Left forelimb (tissue), 1 donor: ENCODE results near the gene HBEGF.
A peak's percentile ranks its signal among the peaks of the same experiment; 100 is the strongest.

ENCODE experiments used
- DNase-seq: peaks from one replicate; pipeline ENCODE4 v3.0.0-alpha.2; 2018; ENCODE audit warnings: low spot score

HBEGF gene, protein sequence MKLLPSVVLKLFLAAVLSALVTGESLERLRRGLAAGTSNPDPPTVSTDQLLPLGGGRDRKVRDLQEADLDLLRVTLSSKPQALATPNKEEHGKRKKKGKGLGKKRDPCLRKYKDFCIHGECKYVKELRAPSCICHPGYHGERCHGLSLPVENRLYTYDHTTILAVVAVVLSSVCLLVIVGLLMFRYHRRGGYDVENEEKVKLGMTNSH

DNA sequence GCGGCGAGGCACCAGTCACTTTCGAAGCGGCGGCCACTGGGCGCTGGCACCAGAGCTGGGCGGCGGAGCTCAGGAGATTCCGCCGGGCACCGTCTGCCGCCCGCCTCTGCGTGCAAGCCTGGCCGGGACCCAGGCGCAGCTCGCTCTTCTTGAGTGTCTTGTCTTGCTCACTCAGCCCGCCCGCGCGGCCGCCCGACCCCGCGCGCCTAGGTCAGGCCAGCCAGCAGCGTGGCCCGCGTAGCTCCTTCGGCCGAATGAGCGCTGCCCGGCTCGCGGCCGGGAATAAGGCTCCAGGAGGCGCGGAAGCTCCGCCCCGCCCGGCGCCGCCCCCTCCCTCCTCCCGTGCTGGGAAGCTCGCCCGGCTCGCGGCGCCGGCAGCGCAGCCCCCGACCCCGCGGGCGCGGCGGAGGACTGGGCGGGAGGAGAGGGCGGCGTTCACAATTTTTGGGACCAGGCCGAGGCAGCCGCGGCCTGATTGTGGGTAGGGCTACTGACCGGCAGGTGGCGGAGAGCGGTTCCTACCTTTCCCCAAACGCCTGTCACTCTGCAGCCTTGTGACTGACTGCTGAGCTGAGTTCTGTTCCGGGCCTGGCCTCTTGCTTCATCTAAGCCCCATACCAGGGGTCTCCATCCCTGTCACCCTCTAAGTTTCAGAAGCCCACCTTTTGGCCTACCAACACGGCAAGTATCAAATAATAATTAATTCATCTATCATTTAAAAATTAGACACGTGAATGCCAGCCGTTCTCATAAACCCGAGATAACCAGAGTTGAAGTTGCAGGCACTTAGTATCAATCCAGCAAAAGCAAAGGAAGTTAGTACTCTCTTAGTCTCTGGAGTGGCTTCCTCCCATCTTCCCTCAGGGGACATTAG, at the start of gene HBEGF:
Gene HBEGF (minus strand): TSS at position 256 of the 874 bp plus-strand sequence. CDS start 275 bp downstream, outside the sequence.
- DNase-seq: peak; percentile 86

DNA sequence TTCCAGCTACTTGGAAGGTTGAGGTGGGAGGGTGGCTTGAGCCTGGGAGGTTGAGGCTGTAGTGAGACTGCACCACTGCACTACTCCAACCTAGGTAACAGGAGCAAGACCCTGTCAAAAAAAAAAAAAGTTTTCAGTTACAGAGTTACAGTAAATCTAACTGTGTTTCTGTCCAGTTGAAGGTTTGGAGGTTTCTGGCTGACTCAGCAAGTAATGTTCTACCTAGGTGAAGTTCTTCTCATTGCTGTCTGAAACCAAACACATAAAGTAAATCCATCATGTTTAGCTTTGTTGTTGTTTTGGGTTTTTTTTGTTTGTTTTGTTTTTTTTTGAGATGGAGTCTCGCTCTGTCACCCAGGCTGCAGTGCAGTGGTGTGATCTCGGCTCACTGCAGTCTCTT, 47.3 kb upstream of the HBEGF start:
- DNase-seq: no peak

DNA sequence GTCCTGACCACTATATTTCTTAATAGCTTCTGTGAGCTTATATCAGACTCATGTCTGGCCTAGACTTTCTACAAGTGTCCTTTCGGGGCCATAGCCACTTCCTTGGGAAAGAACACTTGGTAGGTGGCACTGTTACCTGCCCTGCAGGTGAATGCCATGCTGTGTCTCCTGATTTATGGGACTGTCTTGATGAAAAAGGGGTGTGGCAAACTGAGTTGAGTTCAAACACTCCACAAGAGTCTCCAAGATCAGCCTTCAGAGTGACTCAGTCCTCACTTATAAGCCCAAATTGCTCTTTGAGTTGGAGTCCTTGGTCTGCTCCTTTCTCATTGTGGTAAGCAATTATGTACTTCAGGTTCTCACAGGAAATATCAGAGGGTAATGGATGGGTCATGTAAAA, 45.3 kb upstream of the HBEGF start:
- DNase-seq: no peak

DNA sequence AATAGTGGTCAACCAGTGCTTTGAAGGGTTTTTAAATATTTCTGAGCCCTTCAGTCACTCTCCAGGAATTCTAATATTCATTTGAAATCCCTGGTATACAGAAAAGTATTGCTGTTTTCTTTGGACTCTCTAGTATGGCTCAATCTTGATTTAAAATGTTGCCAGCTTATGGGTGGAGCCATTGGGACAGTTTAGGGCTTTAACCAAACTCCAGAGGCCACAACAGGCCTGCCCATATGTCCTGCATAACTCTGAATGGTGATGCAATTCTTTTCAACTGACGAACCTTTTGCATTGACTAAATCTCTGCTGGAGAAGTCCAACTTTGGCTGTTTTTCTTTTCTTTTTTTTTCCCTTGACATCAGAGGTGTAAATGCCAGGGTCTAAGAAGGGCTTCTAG, 44.9 kb upstream of the HBEGF start:
- no peak for DNase-seq

DNA sequence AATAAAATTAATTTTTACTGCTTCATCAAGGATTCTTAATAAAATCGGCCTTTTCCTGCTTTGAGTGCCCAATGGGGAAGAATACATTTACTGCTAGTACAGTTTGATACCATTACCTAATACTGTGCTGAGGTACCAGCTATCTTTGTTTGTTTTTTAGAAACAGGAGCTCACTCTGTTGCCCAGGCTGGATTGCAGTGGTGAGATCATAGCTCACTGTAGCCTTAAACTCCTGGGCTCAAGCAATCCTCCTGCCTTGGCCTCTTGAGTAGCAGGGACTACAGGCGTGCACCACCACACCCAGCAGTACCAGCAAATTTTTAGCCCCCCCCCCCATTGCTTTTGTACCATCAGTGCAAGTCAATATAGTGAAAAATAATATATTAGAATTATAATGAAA, 41.6 kb upstream of the HBEGF start:
- DNase-seq: no peak

DNA sequence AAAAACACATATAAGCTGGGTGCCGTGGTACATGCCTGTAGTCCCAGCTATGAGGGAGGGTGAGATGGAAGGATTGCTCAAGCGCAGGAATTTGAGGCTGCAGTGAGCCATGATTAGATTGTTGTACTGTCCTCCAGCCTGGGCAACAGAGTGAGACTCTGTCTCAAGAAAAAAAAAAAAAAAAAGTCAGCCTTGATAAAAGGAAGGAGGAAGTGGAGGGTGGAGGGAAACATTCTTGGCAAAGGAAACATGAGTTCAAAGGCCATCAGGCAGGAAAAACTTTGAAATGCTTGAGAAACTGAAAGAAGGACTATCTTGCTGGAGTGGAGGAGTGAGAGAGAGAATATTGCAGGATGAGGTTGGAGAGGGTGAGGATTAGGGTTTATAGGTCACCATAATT, 36.9 kb upstream of the HBEGF start:
- DNase-seq: no peak

DNA sequence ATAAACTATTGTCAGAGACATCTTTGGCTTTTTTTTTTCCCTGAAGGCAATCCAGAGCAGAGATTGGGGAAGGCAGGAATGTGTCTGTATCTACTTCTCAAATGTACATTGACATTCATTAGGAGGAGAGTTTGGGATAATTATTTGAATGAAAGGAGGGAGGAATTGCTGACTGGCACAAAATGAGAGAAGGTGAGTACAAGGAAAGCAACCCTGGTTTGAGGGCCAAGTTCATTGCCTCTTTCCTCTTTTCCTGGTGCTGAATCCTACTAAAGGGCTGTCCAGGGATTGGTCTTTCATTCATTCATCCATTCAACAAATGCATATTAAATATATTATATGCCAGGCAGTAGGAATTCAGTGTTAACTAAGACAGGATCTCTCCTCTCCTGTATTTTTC, 36.5 kb upstream of the HBEGF start:
- no peak for DNase-seq

DNA sequence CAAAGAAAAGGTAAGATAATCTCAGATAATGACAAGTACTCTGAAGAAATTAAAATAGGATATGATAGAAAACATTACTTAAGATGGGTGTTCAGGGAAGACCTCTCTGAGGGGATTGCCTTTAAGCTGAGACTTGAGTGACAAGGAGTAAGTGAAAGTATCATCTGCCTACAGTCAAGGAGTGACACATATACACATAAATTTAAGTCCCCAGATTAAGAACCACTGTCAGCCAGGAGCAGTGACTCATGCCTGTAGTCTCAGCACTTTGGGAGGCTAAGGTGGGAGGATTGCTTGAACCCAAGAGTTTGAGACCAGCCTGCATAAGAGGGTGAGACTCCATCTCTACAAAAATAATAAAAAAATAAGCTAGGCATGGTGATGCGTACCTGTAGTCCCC, 35.6 kb upstream of the HBEGF start:
- no peak for DNase-seq

DNA sequence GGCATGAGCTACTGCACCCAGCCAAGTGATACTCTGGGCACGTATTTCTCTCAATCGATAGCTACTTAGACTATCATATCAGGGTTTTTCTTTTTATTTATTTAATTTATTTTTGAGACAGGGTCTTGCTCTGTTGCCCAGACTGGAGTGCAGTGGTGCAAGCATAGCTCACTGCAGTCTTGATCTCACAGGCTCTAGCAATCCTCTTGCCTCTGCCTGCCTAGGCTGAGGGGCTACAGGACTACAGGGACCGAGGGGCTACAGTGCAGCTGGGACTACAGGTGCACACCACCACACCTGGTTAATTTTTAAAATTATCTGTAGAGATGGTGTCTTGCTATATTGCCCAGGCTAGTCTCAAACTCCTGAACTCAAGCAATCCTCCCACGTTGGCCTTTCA, 34.9 kb upstream of the HBEGF start:
- no peak for DNase-seq

DNA sequence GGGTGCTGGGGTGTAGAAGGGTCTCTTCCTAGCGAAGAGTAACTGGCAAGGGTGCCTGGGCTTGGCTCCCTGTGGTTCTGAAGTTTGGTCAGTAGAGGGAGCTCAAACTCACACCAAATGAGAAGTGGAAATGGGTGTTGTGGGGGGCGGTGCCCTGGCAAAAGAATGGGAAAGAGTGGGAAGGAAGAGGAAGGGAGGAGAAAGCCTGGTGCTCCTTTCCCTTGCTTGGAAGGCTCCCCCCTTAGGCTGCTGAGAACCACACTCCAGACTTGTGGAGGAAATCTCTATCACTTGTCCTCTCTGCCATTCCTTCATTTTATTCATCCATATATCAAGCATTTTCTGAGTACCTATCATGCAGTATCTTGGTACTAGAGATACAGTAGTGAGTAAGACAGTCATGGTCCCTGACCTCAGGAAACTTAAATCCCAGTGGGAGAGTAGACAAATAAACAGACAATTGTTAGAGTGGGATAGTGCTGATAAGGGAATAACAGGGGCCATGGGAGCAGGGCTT, 26.6 kb upstream of the HBEGF start:
- DNase-seq: peak; percentile 78

DNA sequence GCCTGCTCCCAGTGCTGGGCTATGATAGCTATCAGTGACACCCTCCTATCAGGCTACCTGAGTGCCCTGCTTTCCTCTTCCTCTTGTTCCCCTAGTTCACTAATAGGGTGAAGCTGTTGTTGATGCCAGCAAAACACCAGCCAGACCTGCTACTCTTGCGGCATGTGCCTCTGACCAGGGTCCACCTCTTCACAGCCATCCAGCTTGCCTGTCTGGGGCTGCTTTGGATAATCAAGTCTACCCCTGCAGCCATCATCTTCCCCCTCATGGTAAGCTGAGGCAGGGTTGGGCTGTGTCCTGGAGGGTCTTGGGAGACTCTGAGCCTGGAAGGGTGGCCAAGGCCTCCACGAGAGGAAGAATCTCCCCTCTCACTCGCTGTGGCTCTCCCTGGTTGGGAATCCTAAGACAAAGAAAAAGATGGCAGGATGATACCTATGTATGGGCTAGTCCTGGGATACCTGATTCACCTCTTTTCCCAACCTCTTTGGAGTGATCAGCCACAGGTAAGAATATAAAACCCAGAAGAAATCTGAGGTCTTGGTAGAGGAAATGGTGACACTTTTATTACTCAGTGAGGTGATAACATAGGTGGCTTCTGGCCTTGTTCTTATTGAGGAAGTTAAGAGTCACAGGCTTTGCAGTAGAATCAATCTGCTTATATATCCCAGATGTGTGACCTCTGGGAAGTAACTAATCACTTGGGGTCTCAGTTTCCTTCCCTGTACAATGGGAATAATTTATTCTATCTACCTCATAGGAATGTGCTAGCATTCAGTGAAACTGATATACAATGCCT, 25.2 kb upstream of the HBEGF start:
- no peak for DNase-seq

DNA sequence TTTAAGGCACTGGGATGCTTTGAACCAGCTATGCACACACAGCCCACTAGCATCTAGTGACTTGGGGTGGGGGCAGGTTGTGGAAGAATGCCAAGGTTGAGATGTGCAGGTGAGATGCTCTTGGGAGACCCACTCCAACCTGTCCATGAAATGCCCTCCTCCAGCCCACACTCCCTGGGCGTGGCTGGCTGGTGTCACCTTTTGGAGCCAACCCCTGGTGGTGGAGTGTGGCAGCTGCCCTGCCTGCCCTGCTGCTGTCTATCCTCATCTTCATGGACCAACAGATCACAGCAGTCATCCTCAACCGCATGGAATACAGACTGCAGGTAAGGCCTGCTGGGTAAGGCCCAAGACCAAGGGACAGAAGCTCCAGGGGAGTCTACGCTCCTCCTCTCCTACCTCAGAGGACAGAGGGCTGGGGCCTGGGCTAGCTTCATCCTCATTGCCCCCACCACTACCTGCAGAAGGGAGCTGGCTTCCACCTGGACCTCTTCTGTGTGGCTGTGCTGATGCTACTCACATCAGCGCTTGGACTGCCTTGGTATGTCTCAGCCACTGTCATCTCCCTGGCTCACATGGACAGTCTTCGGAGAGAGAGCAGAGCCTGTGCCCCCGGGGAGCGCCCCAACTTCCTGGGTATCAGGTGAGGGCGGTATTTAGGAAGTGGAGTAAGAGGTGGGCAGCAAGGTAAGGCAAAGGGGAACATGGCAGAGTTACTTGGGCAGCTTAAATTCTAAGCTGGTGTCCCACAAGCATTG, 21.0 kb upstream of the HBEGF start:
- no peak for DNase-seq

DNA sequence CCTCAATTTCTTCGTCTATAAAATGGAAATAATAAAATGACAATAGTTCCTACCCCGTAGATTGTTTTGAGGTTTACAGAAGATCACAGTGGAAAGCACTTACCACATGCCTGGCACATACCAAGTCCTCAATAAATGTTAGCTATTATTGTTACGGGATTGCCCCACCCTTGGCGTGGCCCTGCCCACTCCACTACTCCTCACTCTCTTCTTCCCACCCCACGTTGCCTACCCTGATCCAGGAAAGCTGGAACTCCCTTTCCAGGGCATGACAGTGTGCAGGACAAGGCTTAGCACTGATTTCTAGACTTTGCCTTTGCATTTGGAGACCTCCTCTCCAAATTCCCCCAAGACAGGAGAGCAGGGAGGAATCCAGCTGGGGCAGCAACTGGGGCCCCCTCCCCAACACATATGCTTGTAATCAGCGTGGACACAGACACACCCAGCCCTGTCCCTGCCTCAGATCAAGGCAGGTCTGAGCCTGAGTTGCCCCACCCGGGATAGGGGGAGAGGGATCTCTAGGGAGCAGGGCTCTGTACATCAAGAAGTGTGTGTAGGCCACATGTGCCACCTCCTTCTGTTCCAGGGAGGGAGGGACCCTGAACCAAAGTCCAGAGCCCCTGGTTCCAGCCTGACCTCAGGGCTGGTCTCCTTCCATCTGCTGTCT, 20.3 kb upstream of the HBEGF start:
- no peak for DNase-seq

DNA sequence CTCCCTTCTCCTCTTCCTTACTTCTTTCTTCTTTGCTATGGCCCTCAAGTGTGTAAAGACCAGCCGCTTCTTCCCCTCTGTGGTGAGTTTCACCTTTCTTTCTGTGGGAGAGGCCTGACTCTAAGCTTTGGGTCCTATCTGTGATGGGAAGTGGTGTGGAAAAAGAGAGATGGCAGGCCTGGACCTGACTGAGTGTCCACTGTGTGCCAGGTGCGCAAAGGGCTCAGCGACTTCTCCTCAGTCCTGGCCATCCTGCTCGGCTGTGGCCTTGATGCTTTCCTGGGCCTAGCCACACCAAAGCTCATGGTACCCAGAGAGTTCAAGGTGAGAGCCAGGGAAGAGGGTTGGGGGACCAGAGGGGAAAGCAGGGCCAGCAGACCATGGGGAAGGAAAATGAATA, 19.5 kb upstream of the HBEGF start:
- no peak for DNase-seq

DNA sequence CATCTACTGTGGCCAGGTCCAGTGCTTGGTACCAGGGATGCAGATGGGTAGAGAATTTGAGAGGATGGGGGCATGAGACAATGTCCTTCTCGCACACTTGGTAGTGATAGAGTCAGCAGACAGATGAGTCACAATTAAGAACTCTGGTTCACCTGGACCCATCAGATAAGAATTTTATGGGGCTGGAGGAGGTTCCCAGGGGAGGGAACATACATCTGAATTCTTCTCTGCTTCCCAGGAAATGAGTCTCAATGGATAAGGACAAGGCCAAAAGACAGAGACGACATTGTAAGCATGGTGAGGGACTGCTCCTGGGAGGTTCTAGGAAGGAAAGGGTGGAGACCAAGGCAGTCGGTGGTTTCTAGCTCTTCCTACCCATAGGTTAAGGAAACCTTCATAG, 18.9 kb upstream of the HBEGF start:
- no peak for DNase-seq

DNA sequence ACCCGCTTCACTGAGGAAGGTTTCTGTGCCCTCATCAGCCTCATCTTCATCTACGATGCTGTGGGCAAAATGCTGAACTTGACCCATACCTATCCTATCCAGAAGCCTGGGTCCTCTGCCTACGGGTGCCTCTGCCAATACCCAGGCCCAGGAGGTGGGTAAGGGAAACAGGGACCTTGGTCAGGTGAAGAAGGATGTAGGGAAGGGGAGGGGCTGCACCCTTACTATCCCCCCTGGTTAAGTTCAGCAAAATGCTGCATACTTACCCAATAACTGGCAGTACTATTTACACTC, 18.0 kb upstream of the HBEGF start:
- no peak for DNase-seq

DNA sequence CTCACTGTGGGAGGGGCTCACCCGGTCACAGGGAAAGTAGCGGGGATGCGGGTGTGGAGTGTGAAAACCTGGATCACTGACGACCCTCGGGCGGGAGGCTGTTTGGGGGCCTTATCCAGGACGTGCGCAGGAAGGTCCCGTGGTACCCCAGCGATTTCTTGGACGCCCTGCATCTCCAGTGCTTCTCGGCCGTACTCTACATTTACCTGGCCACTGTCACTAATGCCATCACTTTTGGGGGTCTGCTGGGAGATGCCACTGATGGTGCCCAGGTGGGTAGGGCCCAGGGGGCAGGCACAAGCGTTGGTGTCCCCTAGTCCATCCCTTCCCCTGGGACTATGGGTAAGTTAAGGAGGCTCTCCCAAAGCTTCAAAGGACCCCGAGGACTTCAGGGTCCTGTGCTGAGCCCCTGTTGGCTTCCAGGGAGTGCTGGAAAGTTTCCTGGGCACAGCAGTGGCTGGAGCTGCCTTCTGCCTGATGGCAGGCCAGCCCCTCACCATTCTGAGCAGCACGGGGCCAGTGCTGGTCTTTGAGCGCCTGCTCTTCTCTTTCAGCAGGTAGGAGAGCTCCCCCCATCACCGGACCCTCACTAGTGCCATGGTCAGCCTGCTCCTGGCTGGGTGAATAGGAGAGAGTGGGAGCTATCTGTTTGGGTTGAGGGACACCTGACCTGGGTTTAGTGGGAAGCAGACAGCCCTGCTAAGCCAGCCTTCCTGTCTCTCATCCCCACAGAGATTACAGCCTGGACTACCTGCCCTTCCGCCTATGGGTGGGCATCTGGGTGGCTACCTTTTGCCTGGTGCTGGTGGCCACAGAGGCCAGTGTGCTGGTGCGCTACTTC, 17.4 kb upstream of the HBEGF start:
- DNase-seq: no peak

DNA sequence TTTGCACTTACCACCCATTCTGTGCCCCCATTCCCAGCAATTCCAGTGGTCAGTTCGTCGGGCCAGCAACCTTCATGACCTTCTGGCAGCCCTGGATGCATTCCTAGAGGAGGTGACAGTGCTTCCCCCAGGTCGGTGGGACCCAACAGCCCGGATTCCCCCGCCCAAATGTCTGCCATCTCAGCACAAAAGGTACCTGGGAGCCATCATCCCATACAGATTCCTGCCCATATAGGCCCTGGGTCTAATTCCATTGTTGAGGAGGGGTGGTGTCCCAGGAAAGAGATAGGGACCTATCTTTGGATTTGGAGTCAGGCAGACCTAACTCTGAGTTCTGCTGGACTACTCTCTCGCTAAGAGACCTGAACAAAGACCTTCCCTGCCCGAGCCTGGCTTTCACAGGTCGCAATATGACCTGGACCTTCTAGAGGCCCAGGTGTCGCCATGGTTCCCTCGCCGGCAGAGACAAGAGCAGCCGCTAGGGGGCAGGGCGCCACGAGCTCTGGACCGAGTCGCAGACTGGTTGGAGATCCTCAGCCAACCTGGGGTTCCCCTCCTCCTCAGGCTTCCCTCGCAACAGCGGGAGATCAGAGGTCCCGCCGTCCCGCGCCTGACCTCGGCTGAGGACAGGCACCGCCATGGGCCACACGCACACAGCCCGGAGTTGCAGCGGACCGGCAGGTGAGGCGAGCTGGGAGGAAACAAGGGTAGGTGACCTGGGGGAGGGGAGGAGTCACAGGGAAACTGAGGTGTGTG, 16.6 kb upstream of the HBEGF start:
- peak; percentile 79 for DNase-seq

DNA sequence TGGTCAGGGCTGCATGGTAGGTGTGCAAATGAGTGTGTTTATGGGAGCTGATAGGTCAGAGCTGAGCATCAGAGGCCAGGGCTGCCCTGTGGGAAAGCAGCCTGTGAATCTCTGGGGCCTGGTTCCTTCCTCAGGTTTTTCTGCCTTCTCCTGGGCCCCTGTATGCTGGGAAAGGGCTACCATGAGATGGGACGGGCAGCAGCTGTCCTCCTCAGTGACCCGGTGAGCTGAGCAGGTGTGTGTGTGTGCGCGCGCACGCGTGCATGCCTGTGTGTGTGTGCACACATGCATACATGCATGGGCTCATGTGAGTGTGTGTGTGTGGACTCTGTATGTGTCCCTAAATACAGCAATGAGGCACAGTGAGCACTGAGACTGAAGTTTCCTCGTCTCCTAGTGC, 15.9 kb upstream of the HBEGF start:
- no peak for DNase-seq

DNA sequence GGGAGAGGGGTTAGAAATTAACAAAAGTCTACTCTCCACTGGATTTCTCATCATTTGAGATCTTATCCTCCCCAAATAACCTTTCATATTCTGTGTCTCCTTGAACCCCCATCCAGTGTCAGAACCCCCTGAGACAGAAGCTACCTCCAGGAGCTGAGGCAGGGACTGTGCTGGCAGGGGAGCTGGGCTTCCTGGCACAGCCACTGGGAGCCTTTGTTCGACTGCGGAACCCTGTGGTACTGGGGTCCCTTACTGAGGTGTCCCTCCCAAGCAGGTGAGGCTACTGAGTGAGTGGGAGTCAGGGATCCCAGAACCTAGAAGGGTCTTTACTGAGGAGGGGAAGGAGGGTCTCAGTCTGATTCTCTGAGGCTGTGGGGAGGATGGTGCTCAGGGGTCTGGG, 15.5 kb upstream of the HBEGF start:
- DNase-seq: no peak
